Upper lobe of left lung (tissue), 6 donors: Measurements from ENCODE around the gene TMEM252. TPM values are rescaled to one million over a fixed set of nuclear protein-coding genes. Genes with fewer than 3 reads are reported as not detected.

Experiments used
- ATAC-seq, 2 donors: fragments of 200-7000 bp; cut with Tn5 transposase; one replicate each; pipeline ENCODE4 v1.9.1; 2022; ENCODE audit warnings: mild to moderate bottlenecking in 2 of 2, moderate library complexity in 2 of 2; ENCODE audit not compliant: low FRiP score in 2 of 2
- DNase-seq, 2 donors: peaks; one replicate each; pipeline ENCODE4 v3.0.0-alpha.2; 2019 to 2020
- H3K27ac ChIP-seq, 4 donors: fragments of 200-600 bp; sonication (generic); one replicate each; pipeline ENCODE4 v1.5.1; 2016 to 2019
- H3K27me3 ChIP-seq, 4 donors: fragments of 200-600 bp; sonication (generic); one replicate each; pipeline ENCODE4 v1.5.1; 2017 to 2019
- H3K36me3 ChIP-seq, 4 donors: fragments of 200-600 bp; sonication (generic); one replicate each; pipeline ENCODE4 v1.5.1; 2016 to 2019
- H3K4me1 ChIP-seq, 4 donors: fragments of 200-600 bp; sonication (generic); one replicate each; pipeline ENCODE4 v1.5.1; 2018 to 2019
- H3K4me3 ChIP-seq, 4 donors: fragments of 200-600 bp; sonication (generic); one replicate each; pipeline ENCODE4 v1.5.1; 2017 to 2019; ENCODE audit warnings: mild to moderate bottlenecking in 2 of 4, moderate library complexity in 1 of 4
- H3K9me3 ChIP-seq, 4 donors: fragments of 200-600 bp; sonication (generic); one replicate each; pipeline ENCODE4 v1.5.1; 2018 to 2019
- CTCF ChIP-seq, 6 experiments: fragments of 450-650 bp in 4 of 6; fragments of 200-600 bp in 2 of 6; sonication (generic) in 2 of 6; IDR thresholded peaks; one replicate each; pipeline ENCODE4 v1.5.1; 2016 to 2019; ENCODE audit warnings: antibody characterized with exemption in 6 of 6
- EP300 ChIP-seq, 4 donors: sonication (generic); formaldehyde crosslinking; IDR thresholded peaks; one replicate each; pipeline ENCODE4 v1.5.1; 2017; ENCODE audit warnings: antibody characterized with exemption in 4 of 4, control low read depth in 2 of 4
- POLR2A ChIP-seq, 4 donors: fragments of 450-650 bp; IDR thresholded peaks; one replicate each; pipeline ENCODE4 v1.5.1; 2016 to 2017; ENCODE audit warnings: antibody characterized with exemption in 4 of 4, mild to moderate bottlenecking in 2 of 4
- POLR2AphosphoS5 ChIP-seq, 2 donors: sonication (generic); formaldehyde crosslinking; IDR thresholded peaks; one replicate each; pipeline ENCODE4 v1.5.1; 2017; ENCODE audit warnings: antibody characterized with exemption in 2 of 2
- WGBS, 2 donors: methylation state at CpG; one replicate each; pipeline ENCODE4 v1.1.5; 2017 to 2018; 5-methylcytosine and 5-hydroxymethylcytosine counted together
- total RNA-seq, 6 donors: library from RNA; depleted of rRNA in 4 of 6; stranded (reverse); fragments of >200 nt in 4 of 6; gene quantifications; one replicate each; pipeline versions ENCODE4 v1.1.0 to v1.2.1, GENCODE V29; 2016 to 2021
- donor health status: DM: no; HTN: no; CAD: no; lungs with moderate emphysema.
- donor health status: DM: no; HTN: yes; CAD: no; lungs with severe emphysema.

TMEM252 gene
- total RNA-seq, 6 donors from 2014 or later = not detected

GRCh38 chr9:68500457-68501381 is 40.0 kb downstream of the TMEM252 start:
- WGBS, 2 donors = 57 to 64% methylated on average over 9 of the region's 9 CpGs
- Histone ChIP-seq H3K36me3 (no peaks in the 10 kb centered on the region), H3K9me3 (no peaks in the 10 kb centered on the region), H3K27me3 (no peaks in the 10 kb centered on the region), H3K27ac (peak overlapping the region in 1 of 4 donors; percentile 2), H3K4me1 (peaks cover 0 to 4% (median 2%) of the 10 kb centered on the region in 4 donors), H3K4me3 (no peak overlapping the region)
- no peak for DNase-seq
- TF ChIP-seq POLR2AphosphoS5 (IDR thresholded peaks at IDR 0.05) = no peak
- TF ChIP-seq CTCF (IDR thresholded peaks at IDR 0.05) = no peak
- no peak for TF ChIP-seq POLR2A (IDR thresholded peaks at IDR 0.05)
- no peak for TF ChIP-seq EP300 (IDR thresholded peaks at IDR 0.05)
- ATAC-seq = peak in 1 of 2 donors; percentile 77

GRCh38 chr9:68498816-68499215 is 41.9 kb downstream of the TMEM252 start:
- no peak overlapping the region for H3K27ac ChIP-seq
- ATAC-seq = no peak
- 82 to 89% methylated on average over 2 of the region's 2 CpGs for WGBS, 2 donors
- DNase-seq = no peak
- H3K4me3 ChIP-seq = no peak overlapping the region
- peaks cover 0 to 4% (median 0%) of the 10 kb centered on the region in 4 donors for H3K4me1 ChIP-seq
- no peaks in the 10 kb centered on the region for H3K36me3 ChIP-seq
- no peaks in the 10 kb centered on the region for H3K27me3 ChIP-seq
- TF ChIP-seq POLR2AphosphoS5 (IDR thresholded peaks at IDR 0.05) (no peak), EP300 (IDR thresholded peaks at IDR 0.05) (no peak), POLR2A (IDR thresholded peaks at IDR 0.05) (no peak), CTCF (IDR thresholded peaks at IDR 0.05) (no peak)
- no peaks in the 10 kb centered on the region for H3K9me3 ChIP-seq

- no peaks in the 10 kb centered on the region for H3K36me3 ChIP-seq
- peaks cover 0 to 4% (median 0%) of the 10 kb centered on the region in 4 donors for H3K4me1 ChIP-seq
- no peak overlapping the region for H3K4me3 ChIP-seq
- no peaks in the 10 kb centered on the region for H3K27me3 ChIP-seq
- no peak for DNase-seq
- no peak for ATAC-seq
- WGBS, 2 donors = 82 to 95% methylated on average over 1 of the region's 1 CpG
- TF ChIP-seq POLR2AphosphoS5 (IDR thresholded peaks at IDR 0.05) (no peak), POLR2A (IDR thresholded peaks at IDR 0.05) (no peak), CTCF (IDR thresholded peaks at IDR 0.05) (no peak), EP300 (IDR thresholded peaks at IDR 0.05) (no peak)
- no peaks in the 10 kb centered on the region for H3K9me3 ChIP-seq
- H3K27ac ChIP-seq = no peak overlapping the region
These were observed 43.1 kb downstream of the TMEM252 start for GRCh38 chr9:68497629-68498028.

- no peak overlapping the region for H3K4me3 ChIP-seq
- no peak for DNase-seq
- H3K36me3 ChIP-seq = no peaks in the 10 kb centered on the region
- H3K27me3 ChIP-seq = no peaks in the 10 kb centered on the region
- H3K27ac ChIP-seq = no peak overlapping the region
- H3K9me3 ChIP-seq = no peaks in the 10 kb centered on the region
- no peak for ATAC-seq
- H3K4me1 ChIP-seq = peaks cover 0 to 4% (median 0%) of the 10 kb centered on the region in 4 donors
- TF ChIP-seq EP300 (IDR thresholded peaks at IDR 0.05) (no peak), POLR2AphosphoS5 (IDR thresholded peaks at IDR 0.05) (no peak)
These were observed 44.3 kb downstream of the TMEM252 start for GRCh38 chr9:68496356-68496755.

GRCh38 chr9:68495247-68495646 is 45.4 kb downstream of the TMEM252 start:
- Histone ChIP-seq H3K4me1 (peaks cover 0 to 1% (median 0%) of the 10 kb centered on the region in 4 donors), H3K27me3 (no peaks in the 10 kb centered on the region), H3K27ac (no peak overlapping the region), H3K36me3 (no peaks in the 10 kb centered on the region), H3K9me3 (no peaks in the 10 kb centered on the region), H3K4me3 (no peak overlapping the region)
- DNase-seq (no peak), ATAC-seq (no peak)
- TF ChIP-seq POLR2A (IDR thresholded peaks at IDR 0.05) = no peak
- WGBS, 2 donors = 69 to 73% methylated on average over 1 of the region's 1 CpG
